ENCODE results near the gene KDELR3.

The KDELR3 gene

GRCh38 chr22:38467904-38468442 is at the start of gene KDELR3:
Gene KDELR3, plus strand, starts transcription at chr22:38468096. Its CDS starts 138 bp downstream, at chr22:38468234.
- DNase-seq: no peak

GRCh38 chr22:38418589-38418988 is 49.3 kb upstream of the KDELR3 start:
- no peak for DNase-seq

DNA sequence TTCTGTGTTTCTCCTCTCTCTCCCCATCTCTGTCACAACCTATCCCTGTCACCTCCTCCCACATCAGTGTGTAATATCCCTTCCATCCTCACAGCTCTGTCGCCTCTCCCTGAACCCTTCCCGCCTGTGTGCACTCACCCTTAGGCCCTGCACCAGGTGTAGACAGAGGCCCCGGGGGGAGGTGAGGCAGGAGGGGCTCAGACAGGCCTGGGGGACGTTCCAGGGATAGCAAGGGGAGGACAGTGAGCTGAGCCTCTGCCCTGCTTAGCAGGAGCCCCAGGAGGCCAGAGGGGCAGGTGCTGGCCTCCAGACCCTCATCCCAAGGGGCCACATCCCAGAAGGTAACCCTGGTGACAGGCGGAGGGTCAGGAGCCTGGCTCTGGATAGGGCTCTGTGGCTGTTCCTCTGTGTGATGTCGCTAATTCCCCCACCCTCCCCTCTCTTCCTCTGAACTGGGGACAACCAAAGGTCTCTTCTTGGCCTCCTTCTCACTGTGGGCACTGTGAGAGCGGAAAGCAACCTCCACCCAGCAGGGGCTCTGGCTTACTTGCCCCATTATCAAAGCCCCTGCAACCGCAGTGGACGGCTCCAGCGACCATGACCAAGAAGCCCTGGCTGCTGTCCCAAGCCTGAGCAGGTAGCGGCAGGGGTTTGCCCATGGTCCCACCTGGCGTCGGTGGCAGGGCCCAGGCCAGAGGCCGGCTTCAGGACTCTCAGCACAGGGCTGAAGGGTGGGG is 48.6 kb upstream of the KDELR3 start:
- DNase-seq: no peak

- no peak for DNase-seq
Measured at GRCh38 chr22:38419858-38420160, 48.1 kb upstream of the KDELR3 start.

- DNase-seq: no peak
Measured at GRCh38 chr22:38420734-38421133, 47.2 kb upstream of the KDELR3 start.

GRCh38 chr22:38422611-38423511 is 45.0 kb upstream of the KDELR3 start:
- DNase-seq: no peak

- DNase-seq: no peak
Measured at GRCh38 chr22:38423512-38424503, 44.1 kb upstream of the KDELR3 start.

GRCh38 chr22:38424525-38425080 is 43.3 kb upstream of the KDELR3 start:
- DNase-seq: no peak

- DNase-seq: no peak
Measured at GRCh38 chr22:38426628-38427027, 41.3 kb upstream of the KDELR3 start.

DNA sequence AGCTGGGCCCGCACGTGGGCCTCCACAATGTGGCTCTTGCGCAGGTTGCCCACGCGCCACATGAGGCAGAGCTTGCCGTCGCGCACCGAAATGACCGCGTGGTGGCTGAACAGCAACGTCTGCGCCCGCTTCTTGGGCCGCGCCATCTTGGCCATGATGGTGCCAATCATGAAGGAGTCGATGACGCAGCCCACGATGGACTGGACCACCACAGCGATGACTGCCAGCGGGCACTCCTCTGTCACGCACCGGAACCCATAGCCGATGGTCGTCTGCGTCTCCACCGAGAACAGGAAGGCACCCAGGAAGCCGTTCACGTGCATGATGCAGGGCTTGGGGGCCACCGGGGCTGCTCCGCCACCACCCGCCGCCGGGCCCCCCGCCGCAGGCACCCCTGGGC is 40.4 kb upstream of the KDELR3 start:
- DNase-seq: no peak

- DNase-seq: no peak
Measured at GRCh38 chr22:38427940-38428339, 40.0 kb upstream of the KDELR3 start.

- DNase-seq: no peak
Measured at GRCh38 chr22:38428714-38429113, 39.2 kb upstream of the KDELR3 start.

DNA sequence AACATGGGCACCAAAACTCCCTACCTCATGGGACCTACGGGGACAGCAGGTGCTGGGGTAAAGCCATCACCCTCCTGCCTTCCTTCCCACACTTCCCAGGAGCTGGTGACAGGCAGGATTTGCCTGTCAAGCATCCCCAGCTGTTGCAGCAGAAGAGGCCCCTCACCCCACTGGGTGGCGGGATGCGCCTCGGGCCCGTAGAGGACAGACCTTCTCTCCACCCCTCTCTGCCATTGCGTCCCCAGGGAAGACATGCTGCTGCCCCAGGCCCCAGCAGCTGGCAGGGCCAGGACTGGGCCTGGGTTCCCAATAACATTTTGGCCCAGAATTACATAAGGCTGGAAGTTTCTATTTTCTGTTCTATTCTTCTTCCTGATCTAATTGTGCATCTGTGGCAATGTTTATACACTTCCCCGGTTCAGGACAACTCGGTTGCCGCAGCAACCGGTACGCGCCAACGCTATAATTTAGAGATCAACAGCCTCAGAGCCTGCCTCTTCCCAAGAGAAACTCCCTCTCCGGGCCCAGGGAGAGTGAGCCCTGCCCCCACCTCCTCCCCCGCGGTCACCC is 38.3 kb upstream of the KDELR3 start:
- DNase-seq: no peak

DNA sequence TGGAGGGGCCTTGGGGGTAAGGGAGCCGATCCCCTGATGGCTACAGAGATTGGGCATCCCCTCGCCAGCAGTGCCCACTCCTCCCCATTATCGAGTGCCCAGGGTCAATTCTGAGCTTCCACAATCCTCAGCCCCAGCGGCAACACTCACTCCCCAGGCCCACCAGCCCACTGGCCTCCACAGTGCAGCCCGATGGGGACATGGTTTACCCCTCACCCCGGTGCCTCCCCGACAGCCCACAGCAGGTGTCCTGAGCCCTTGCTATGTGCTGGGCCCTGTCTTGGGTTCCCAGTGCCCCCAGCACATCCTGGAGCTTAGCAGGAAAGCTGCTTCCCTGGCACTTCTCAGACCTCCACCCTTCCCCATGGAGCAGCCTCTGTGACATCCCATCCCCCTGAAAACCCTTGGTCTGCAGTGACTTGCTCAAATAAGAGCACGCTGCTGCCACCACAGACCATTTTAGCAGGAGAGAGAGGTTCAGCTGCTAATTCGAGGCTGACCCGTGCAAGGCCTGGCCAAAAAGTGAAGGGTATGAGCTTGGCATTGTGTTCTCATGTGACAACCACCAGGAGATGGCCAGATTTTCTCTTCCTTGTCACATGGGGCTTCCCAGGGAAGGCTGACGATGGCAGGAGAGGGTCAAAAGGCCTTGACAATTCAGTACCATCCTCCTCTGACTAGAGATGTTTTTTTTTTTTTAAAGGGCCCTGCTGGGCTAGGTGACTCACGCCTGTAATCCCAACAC is 36.5 kb upstream of the KDELR3 start:
- no peak for DNase-seq

DNA sequence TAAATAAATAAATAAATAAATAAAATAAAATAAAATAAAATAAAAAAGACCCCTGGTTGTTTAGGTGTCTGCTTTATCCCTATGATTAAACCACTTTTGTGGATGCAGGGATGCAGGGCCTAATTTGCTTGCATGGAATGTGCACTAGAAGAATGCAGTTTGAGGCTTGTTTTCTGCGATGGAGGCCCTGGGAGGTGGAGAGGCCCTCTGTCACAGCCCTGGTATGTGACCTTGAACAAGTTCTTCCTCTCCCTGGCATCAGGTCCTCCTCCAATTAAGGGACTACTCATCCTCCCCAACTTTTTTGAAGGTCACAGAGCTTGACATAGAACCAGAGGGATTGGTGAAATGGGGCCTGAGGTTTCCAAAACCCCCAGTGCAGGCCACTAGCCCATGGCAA is 35.6 kb upstream of the KDELR3 start:
- DNase-seq: no peak

GRCh38 chr22:38433871-38434270 is 34.0 kb upstream of the KDELR3 start:
- DNase-seq: no peak

- DNase-seq: no peak
Measured at GRCh38 chr22:38435010-38435409, 32.9 kb upstream of the KDELR3 start.

GRCh38 chr22:38435965-38436364 is 31.9 kb upstream of the KDELR3 start:
- no peak for DNase-seq

DNA sequence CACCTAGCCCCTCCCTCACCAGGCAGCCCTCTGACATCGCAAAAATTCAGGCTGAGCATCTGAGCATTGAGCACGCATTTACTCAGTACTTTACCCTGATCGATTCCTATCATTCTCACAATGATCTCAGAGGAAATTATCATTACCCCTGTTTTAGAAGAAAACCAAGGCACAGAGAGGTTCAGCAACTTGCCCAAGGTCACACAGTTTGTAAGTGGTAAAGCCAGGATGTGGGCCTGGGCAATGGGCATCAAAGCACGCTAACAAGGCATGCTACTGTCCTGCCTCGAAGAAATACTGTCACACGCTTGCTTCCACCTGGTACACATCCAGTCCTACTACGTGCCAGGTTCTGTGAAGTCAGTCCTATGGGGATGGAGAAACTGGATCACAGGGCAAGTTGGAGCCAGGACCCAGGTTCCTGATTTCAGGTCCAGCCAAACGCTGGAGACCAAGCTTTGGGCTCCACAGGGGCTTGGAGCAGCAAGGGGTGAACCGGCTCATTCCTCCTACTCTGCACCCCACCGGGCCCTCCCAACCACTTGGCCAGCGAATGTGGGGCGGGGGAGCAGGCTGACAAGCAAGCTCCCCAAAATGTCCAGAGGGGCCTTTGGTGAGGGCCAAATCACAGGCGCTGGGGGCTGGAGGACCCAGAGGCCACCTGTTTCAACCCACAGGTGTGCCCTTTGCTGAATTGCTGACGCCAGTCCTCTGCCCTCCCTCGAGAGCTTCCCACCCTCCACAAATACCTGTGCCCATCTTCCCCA is 31.1 kb upstream of the KDELR3 start:
- DNase-seq: no peak

- DNase-seq: no peak
Measured at GRCh38 chr22:38437416-38437815, 30.5 kb upstream of the KDELR3 start.
